Measurements from ENCODE around the gene HDAC10.

The HDAC10 gene

GRCh38 chr22:50202130-50202666 is 48.9 kb downstream of the HDAC10 start:
- no peak for TF ChIP-seq CTCF (IDR thresholded peaks at IDR 0.05; ENCODE audit: control insufficient read depth, extremely low read depth, insufficient read depth)
- no peak for DNase-seq (ENCODE audit: low read depth)
- H3K4me3 ChIP-seq (ENCODE audit: low read depth, low read length) = peak overlapping the region; percentile 78

- TF ChIP-seq CTCF (IDR thresholded peaks at IDR 0.05; ENCODE audit: control insufficient read depth, extremely low read depth, insufficient read depth) = no peak
- DNase-seq (ENCODE audit: low read depth) = no peak
- H3K4me3 ChIP-seq (ENCODE audit: low read depth, low read length) = peak overlapping the region; percentile 78
Observed at GRCh38 chr22:50201191-50202129, 49.6 kb downstream of the HDAC10 start.

GRCh38 chr22:50200461-50201190 is 50.4 kb downstream of the HDAC10 start, which contains the start of gene SELENOO:
Gene SELENOO, plus strand, starts transcription at chr22:50201011. Its CDS starts 26 bp downstream, at chr22:50201037.
- DNase-seq (ENCODE audit: low read depth) = no peak
- peak within 1 kb of the TSS; percentile 78 for H3K4me3 ChIP-seq (ENCODE audit: low read depth, low read length)
- no peak for TF ChIP-seq CTCF (IDR thresholded peaks at IDR 0.05; ENCODE audit: control insufficient read depth, extremely low read depth, insufficient read depth)

- no peak for DNase-seq (ENCODE audit: low read depth)
- H3K4me3 ChIP-seq (ENCODE audit: low read depth, low read length) = peak overlapping the region; percentile 78
- TF ChIP-seq CTCF (IDR thresholded peaks at IDR 0.05; ENCODE audit: control insufficient read depth, extremely low read depth, insufficient read depth) = no peak
Observed at GRCh38 chr22:50199829-50200460, 51.1 kb downstream of the HDAC10 start.

GRCh38 chr22:50199251-50199721 is 51.8 kb downstream of the HDAC10 start:
- no peak for TF ChIP-seq CTCF (IDR thresholded peaks at IDR 0.05; ENCODE audit: control insufficient read depth, extremely low read depth, insufficient read depth)
- no peak overlapping the region for H3K4me3 ChIP-seq (ENCODE audit: low read depth, low read length)
- DNase-seq (ENCODE audit: low read depth) = no peak

- TF ChIP-seq CTCF (IDR thresholded peaks at IDR 0.05; ENCODE audit: control insufficient read depth, extremely low read depth, insufficient read depth) = no peak
- no peak for DNase-seq (ENCODE audit: low read depth)
- no peak overlapping the region for H3K4me3 ChIP-seq (ENCODE audit: low read depth, low read length)
Observed at GRCh38 chr22:50198624-50199017, 52.4 kb downstream of the HDAC10 start.

Data from LNCaP clone FGC (cell line).